GM12878 (cell line): ENCODE results near the gene DNAJC4. TPM values are rescaled to one million over a fixed set of nuclear protein-coding genes. Genes with fewer than 3 reads are reported as not detected.

Experiments used
- ATAC-seq: fragments of 200-7000 bp; cut with Tn5 transposase; 3 replicates; pipeline ENCODE4 v1.9.1; 2020; ENCODE audit warnings: mild to moderate bottlenecking, moderate library complexity
- BruUV-seq: library from RNA; stranded (reverse); fragments of 400-500 nt; replicated peaks from 2 replicates; lab custom pipeline; 2021; lab: Mats Ljungman, UMichigan
- CTCF ChIA-PET: fragments of 300-600 bp; sonication (Branson Sonifier 250); formaldehyde crosslinking; extraction: SDS; loops from one replicate; lab custom pipeline; 2021; ENCODE audit warnings: inconsistent platforms; lab: Yijun Ruan, JAX
- POLR2A ChIA-PET: fragments of 350-600 bp; formaldehyde crosslinking; extraction: SDS; loops from one replicate; lab custom pipeline; 2021; ENCODE audit warnings: inconsistent platforms; lab: Charles Lee
- RAD21 ChIA-PET: fragments of 300-600 bp; sonication (Branson Sonifier 250); formaldehyde crosslinking; loops from one replicate; lab custom pipeline; 2023; ENCODE audit warnings: antibody characterized with exemption; ENCODE audit not compliant: unreplicated experiment; lab: Charles Lee
- SMC1A ChIA-PET: fragments of 300-600 bp; sonication (Branson Sonifier 250); formaldehyde crosslinking; loops from one replicate; lab custom pipeline; 2023; ENCODE audit not compliant: unreplicated experiment, uncharacterized antibody; lab: Charles Lee
- DNase-seq: peaks from one replicate; pipeline ENCODE4 v3.0.0-alpha.2; 2011; ENCODE audit warnings: low read depth, low spot score
- FAIRE-seq: peaks from 3 replicates; lab custom pipeline; 2011; peaks lifted over from hg19 to GRCh38; lab: Jason Lieb, UNC
- H2AFZ ChIP-seq: 2 replicates; pipeline ENCODE4 v1.6.0; 2011; ENCODE audit warnings: low read depth, low read length, control low read depth; ENCODE audit not compliant: control insufficient read depth
- H3K27ac ChIP-seq: 2 replicates; pipeline ENCODE4 v1.5.1; 2011; ENCODE audit warnings: control low read depth; ENCODE audit not compliant: control insufficient read depth, insufficient read depth
- H3K27me3 ChIP-seq, 2 experiments: replicated peaks in 1 of 2; 2 replicates each; pipeline versions ENCODE4 v1.6.0 to v1.6.1; 2011; ENCODE audit warnings: low read length in 1 of 2; ENCODE audit not compliant: control insufficient read depth in 2 of 2, insufficient read depth in 2 of 2
- H3K36me3 ChIP-seq, 2 experiments: 2 replicates each; pipeline ENCODE4 v1.5.1; 2011; ENCODE audit warnings: low read length in 1 of 2; ENCODE audit not compliant: control insufficient read depth in 2 of 2, insufficient read depth in 2 of 2
- H3K4me1 ChIP-seq: 2 replicates; pipeline ENCODE4 v1.6.1; 2011; ENCODE audit warnings: mild to moderate bottlenecking, low read length, moderate library complexity, mixed read lengths; ENCODE audit not compliant: control insufficient read depth, insufficient read depth
- H3K4me2 ChIP-seq: 2 replicates; pipeline ENCODE4 v1.6.0; 2011; ENCODE audit warnings: control low read depth; ENCODE audit not compliant: control insufficient read depth, insufficient read depth
- H3K4me3 ChIP-seq: fragments of 200-600 bp; sonication (generic); 2 replicates; pipeline ENCODE4 v1.5.1; 2016
- H3K79me2 ChIP-seq: 2 replicates; pipeline ENCODE4 v1.6.0; 2011; ENCODE audit warnings: low read length; ENCODE audit not compliant: control insufficient read depth, insufficient read depth
- H3K9ac ChIP-seq: 2 replicates; pipeline ENCODE4 v1.8.0; 2011; ENCODE audit warnings: low read length, control low read depth, mixed read lengths; ENCODE audit not compliant: control insufficient read depth, insufficient read depth
- H3K9me3 ChIP-seq: replicated peaks from 3 replicates; pipeline ENCODE4 v1.5.1; 2011; ENCODE audit warnings: mild to moderate bottlenecking, low read length; ENCODE audit not compliant: control insufficient read depth, insufficient read depth
- H4K20me1 ChIP-seq: 2 replicates; pipeline ENCODE4 v1.6.0; 2011; ENCODE audit not compliant: control insufficient read depth, insufficient read depth
- IKZF1 ChIP-seq: fragments of 450-650 bp; conservative IDR thresholded peaks from 2 replicates; pipeline ENCODE4 v1.6.1; 2017; ENCODE audit warnings: antibody characterized with exemption, mild to moderate bottlenecking
- NFYA ChIP-seq: IDR thresholded peaks from 2 replicates; pipeline ENCODE4 v1.6.1; 2011; ENCODE audit warnings: low read depth, mild to moderate bottlenecking, low read length, improper control_type of control experiment, borderline replicate concordance
- NFYB ChIP-seq: IDR thresholded peaks from 2 replicates; pipeline ENCODE4 v1.6.1; 2011; ENCODE audit warnings: low read depth, mild to moderate bottlenecking, low read length, improper control_type of control experiment, moderate library complexity; ENCODE audit not compliant: insufficient read depth
- NR2C1 ChIP-seq: fragments of 450-650 bp; IDR thresholded peaks from 2 replicates; pipeline ENCODE4 v1.6.1; 2017; ENCODE audit warnings: antibody characterized with exemption, mild to moderate bottlenecking, moderate library complexity
- RCOR1 ChIP-seq: conservative IDR thresholded peaks from 2 replicates; pipeline ENCODE4 v1.6.1; 2012; ENCODE audit warnings: low read depth, low read length, improper control_type of control experiment
- SMAD5 ChIP-seq: IDR thresholded peaks from 2 replicates; pipeline ENCODE4 v1.6.1; 2016; ENCODE audit warnings: antibody characterized with exemption, low read depth
- SUPT20H ChIP-seq: IDR thresholded peaks from 2 replicates; pipeline ENCODE4 v1.6.1; 2011; ENCODE audit warnings: low read depth, mild to moderate bottlenecking, low read length, moderate library complexity, borderline replicate concordance; ENCODE audit not compliant: control insufficient read depth
- WGBS: methylation state at CpG from one replicate; pipeline ENCODE4 v1.1.6; 2016; ENCODE audit warnings: low lambda C conversion rate; ENCODE audit not compliant: insufficient replicate concordance, insufficient coverage; ENCODE audit errors: missing lambda C conversion rate; 5-methylcytosine and 5-hydroxymethylcytosine counted together
- in situ Hi-C: fragments of 300-500 bp; cut with MboI; formaldehyde crosslinking; loops from 9 replicates; pipeline ENCODE4 v1.14.3; 2018; ENCODE audit warnings: mixed read lengths
- intact Hi-C: fragments of 100-400 bp; cut with micrococcal nuclease; formaldehyde crosslinking; loops from one replicate; pipeline ENCODE4 v1.14.2; 2022; ENCODE audit not compliant: unreplicated experiment
- polyA plus RNA-seq, 11 experiments: library from polyadenylated mRNA; depleted of rRNA in 4 of 11; unstranded in 6 of 11; stranded (reverse) in 5 of 11; fragments of >200 nt; fragmentation: Nextera tagmentation in 4 of 11; fragmentation: Illumina TruSeq in 1 of 11; extraction: Ambion mirVana in 4 of 11; extraction: Trizol in 1 of 11; gene quantifications; 1 replicate in 1 of 11; 2 replicates in 10 of 11; pipeline versions ENCODE4 v1.2.1 to v1.2.3, GENCODE V29; 2011 to 2016; ENCODE audit warnings: inconsistent platforms in 2 of 11, missing spikeins in 2 of 11, low read depth in 1 of 11
- total RNA-seq, 4 experiments: library from RNA; depleted of rRNA in 3 of 4; stranded (reverse); fragments of >200 nt in 3 of 4; fragmentation: Illumina TruSeq in 1 of 4; extraction: Trizol in 1 of 4; gene quantifications; 2 replicates each; pipeline versions ENCODE4 v1.2.1 to v1.2.3, GENCODE V29; 2013 to 2021
- TF ChIP-seq, protein P1 (sequence below): IDR thresholded peaks from 2 replicates; pipeline ENCODE4 v1.6.1; 2012; ENCODE audit warnings: low read depth, low read length, improper control_type of control experiment
- TF ChIP-seq, protein P2 (sequence below): fragments of 450-650 bp; IDR thresholded peaks from 2 replicates; pipeline ENCODE4 v1.6.1; 2017; ENCODE audit warnings: mild to moderate bottlenecking, moderate library complexity
- TF ChIP-seq, protein P3 (sequence below): fragments of 450-650 bp; IDR thresholded peaks from 2 replicates; pipeline ENCODE4 v1.6.1; 2016; ENCODE audit warnings: mild to moderate bottlenecking

Gene DNAJC4
- total and polyA plus RNA-seq, 10 of the 15 experiments (the other 5 are each of a cell fraction or from before 2014, with no cell fraction given) = 3.7 to 64.9 (median 30.1) TPM

GRCh38 chr11:64248578-64248977 is 18.2 kb downstream of the DNAJC4 start:
- no peak for ATAC-seq
- in situ Hi-C loops (loop anchor here (25.0 kb wide), 1 partner anchor 1614 kb away; the partner anchor contains the start of genes CFL1, EFEMP2 and MUS81), intact Hi-C loops (no loop called here)
- no peak for FAIRE-seq
- H3K4me2 ChIP-seq = no peak overlapping the region
- ChIA-PET POLR2A (no interaction called here), SMC1A (interaction anchor here (0.6 to 1.1 kb wide), 2 partner anchors 43 to 44 kb away, joined by 3 read pairs; no protein-coding TSS in a partner anchor), CTCF (interaction anchor here (0.8 to 4.8 kb wide), 2 partner anchors 43 to 107 kb away, joined by 3 to 64 read pairs; partner anchors contain the start of gene FERMT3), RAD21 (interaction anchor here (1.9 to 8.6 kb wide), 2 partner anchors 43 to 52 kb away, joined by 7 to 104 read pairs; partner anchors contain the start of genes CATSPERZ and FERMT3)
- H3K9ac ChIP-seq = no peak overlapping the region
- peaks cover 21% of the 10 kb centered on the region for H3K79me2 ChIP-seq
- H4K20me1 ChIP-seq = no peaks in the 10 kb centered on the region
- H3K36me3 ChIP-seq = peaks cover 0 to 6% of the 10 kb centered on the region in 2 experiments; a peak in 2 of 4 replicates
- DNase-seq = no peak
- no peak overlapping the region for H3K4me3 ChIP-seq
- no TSS peak for BruUV-seq
- no peaks in the 10 kb centered on the region for H3K9me3 ChIP-seq
- no peak overlapping the region for H3K27ac ChIP-seq
- H3K27me3 ChIP-seq = no peaks in the 10 kb centered on the region
- TF ChIP-seq RCOR1 (no peak), NFYA (no peak), IKZF1 (no peak), SUPT20H (no peak), NFYB (no peak), NR2C1 (no peak), SMAD5 (no peak)
- TF ChIP-seq, protein P1, sequence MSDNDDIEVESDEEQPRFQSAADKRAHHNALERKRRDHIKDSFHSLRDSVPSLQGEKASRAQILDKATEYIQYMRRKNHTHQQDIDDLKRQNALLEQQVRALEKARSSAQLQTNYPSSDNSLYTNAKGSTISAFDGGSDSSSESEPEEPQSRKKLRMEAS = no peak
- TF ChIP-seq, protein P2, sequence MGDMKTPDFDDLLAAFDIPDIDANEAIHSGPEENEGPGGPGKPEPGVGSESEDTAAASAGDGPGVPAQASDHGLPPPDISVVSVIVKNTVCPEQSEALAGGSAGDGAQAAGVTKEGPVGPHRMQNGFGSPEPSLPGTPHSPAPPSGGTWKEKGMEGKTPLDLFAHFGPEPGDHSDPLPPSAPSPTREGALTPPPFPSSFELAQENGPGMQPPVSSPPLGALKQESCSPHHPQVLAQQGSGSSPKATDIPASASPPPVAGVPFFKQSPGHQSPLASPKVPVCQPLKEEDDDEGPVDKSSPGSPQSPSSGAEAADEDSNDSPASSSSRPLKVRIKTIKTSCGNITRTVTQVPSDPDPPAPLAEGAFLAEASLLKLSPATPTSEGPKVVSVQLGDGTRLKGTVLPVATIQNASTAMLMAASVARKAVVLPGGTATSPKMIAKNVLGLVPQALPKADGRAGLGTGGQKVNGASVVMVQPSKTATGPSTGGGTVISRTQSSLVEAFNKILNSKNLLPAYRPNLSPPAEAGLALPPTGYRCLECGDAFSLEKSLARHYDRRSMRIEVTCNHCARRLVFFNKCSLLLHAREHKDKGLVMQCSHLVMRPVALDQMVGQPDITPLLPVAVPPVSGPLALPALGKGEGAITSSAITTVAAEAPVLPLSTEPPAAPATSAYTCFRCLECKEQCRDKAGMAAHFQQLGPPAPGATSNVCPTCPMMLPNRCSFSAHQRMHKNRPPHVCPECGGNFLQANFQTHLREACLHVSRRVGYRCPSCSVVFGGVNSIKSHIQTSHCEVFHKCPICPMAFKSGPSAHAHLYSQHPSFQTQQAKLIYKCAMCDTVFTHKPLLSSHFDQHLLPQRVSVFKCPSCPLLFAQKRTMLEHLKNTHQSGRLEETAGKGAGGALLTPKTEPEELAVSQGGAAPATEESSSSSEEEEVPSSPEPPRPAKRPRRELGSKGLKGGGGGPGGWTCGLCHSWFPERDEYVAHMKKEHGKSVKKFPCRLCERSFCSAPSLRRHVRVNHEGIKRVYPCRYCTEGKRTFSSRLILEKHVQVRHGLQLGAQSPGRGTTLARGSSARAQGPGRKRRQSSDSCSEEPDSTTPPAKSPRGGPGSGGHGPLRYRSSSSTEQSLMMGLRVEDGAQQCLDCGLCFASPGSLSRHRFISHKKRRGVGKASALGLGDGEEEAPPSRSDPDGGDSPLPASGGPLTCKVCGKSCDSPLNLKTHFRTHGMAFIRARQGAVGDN = no peak
- TF ChIP-seq, protein P3, sequence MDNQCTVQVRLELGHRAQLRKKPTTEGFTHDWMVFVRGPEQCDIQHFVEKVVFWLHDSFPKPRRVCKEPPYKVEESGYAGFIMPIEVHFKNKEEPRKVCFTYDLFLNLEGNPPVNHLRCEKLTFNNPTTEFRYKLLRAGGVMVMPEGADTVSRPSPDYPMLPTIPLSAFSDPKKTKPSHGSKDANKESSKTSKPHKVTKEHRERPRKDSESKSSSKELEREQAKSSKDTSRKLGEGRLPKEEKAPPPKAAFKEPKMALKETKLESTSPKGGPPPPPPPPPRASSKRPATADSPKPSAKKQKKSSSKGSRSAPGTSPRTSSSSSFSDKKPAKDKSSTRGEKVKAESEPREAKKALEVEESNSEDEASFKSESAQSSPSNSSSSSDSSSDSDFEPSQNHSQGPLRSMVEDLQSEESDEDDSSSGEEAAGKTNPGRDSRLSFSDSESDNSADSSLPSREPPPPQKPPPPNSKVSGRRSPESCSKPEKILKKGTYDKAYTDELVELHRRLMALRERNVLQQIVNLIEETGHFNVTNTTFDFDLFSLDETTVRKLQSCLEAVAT = no peak
- H3K4me1 ChIP-seq = peaks cover 10% of the 10 kb centered on the region
- no peak overlapping the region for H2AFZ ChIP-seq
- WGBS = 71% methylated on average over 7 of the region's 7 CpGs
